IPS-20b (cell line): Measurements from ENCODE around the gene NFASC.

Source experiments
- H3K27ac ChIP-seq: one replicate; pipeline ENCODE4 v1.5.1; 2013; ENCODE audit warnings: low read length
- H3K27me3 ChIP-seq: 2 replicates; pipeline ENCODE4 v1.6.1; 2013; ENCODE audit warnings: mild to moderate bottlenecking, low read length, inconsistent platforms; ENCODE audit not compliant: insufficient read depth
- H3K36me3 ChIP-seq: 2 replicates; pipeline ENCODE4 v1.6.1; 2013; ENCODE audit warnings: low read depth, mild to moderate bottlenecking, inconsistent platforms, low read length, moderate library complexity; ENCODE audit not compliant: insufficient read depth
- H3K4me1 ChIP-seq: 2 replicates; pipeline ENCODE4 v1.6.1; 2013; ENCODE audit warnings: mild to moderate bottlenecking, control low read depth, inconsistent platforms, low read length, moderate library complexity; ENCODE audit not compliant: insufficient read depth
- H3K4me3 ChIP-seq: 2 replicates; pipeline ENCODE4 v1.5.1; 2013; ENCODE audit warnings: mild to moderate bottlenecking, low read length, inconsistent platforms
- H3K9ac ChIP-seq: 2 replicates; pipeline ENCODE4 v1.6.1; 2013; ENCODE audit warnings: low read depth, mild to moderate bottlenecking, inconsistent platforms, low read length, moderate library complexity
- H3K9me3 ChIP-seq: 2 replicates; pipeline ENCODE4 v1.6.1; 2013; ENCODE audit warnings: mild to moderate bottlenecking, low read depth, low read length, inconsistent platforms; ENCODE audit not compliant: insufficient read depth

NFASC gene

GRCh38 chr1:204859861-204860267 is 10.8 kb upstream of the NFASC start:
- Histone ChIP-seq H3K4me1 (peaks cover 7% of the 10 kb centered on the region; the same call in 1 of the 2 replicates), H3K9ac (no peak overlapping the region), H3K9me3 (no peaks in the 10 kb centered on the region), H3K27ac (no peak overlapping the region), H3K27me3 (no peaks in the 10 kb centered on the region), H3K36me3 (no peaks in the 10 kb centered on the region), H3K4me3 (no peak overlapping the region)

- H3K9me3 ChIP-seq: no peaks in the 10 kb centered on the region
- no peak overlapping the region for H3K27ac ChIP-seq
- no peaks in the 10 kb centered on the region for H3K27me3 ChIP-seq
- no peak overlapping the region for H3K4me3 ChIP-seq
- H3K36me3 ChIP-seq: no peaks in the 10 kb centered on the region
- no peak overlapping the region for H3K9ac ChIP-seq
- peaks cover 7% of the 10 kb centered on the region; the same call in 1 of the 2 replicates for H3K4me1 ChIP-seq
Measured at GRCh38 chr1:204863024-204863423, 7.6 kb upstream of the NFASC start.

- Histone ChIP-seq H3K4me3 (no peak overlapping the region), H3K36me3 (no peaks in the 10 kb centered on the region), H3K9me3 (no peaks in the 10 kb centered on the region), H3K27me3 (no peaks in the 10 kb centered on the region), H3K9ac (no peak overlapping the region), H3K4me1 (peaks cover 5% of the 10 kb centered on the region; the same call in 1 of the 2 replicates), H3K27ac (no peak overlapping the region)
Measured at GRCh38 chr1:204863730-204864129, 6.9 kb upstream of the NFASC start.

GRCh38 chr1:204866051-204866596 is 4.5 kb upstream of the NFASC start:
- peaks cover 4% of the 10 kb centered on the region; the same call in 1 of the 2 replicates for H3K4me1 ChIP-seq
- no peaks in the 10 kb centered on the region for H3K36me3 ChIP-seq
- no peak overlapping the region for H3K9ac ChIP-seq
- no peaks in the 10 kb centered on the region for H3K27me3 ChIP-seq
- H3K4me3 ChIP-seq: no peak overlapping the region
- H3K27ac ChIP-seq: no peak overlapping the region
- no peaks in the 10 kb centered on the region for H3K9me3 ChIP-seq

- peaks cover 4% of the 10 kb centered on the region; the same call in 1 of the 2 replicates for H3K4me1 ChIP-seq
Measured at GRCh38 chr1:204867203-204867602, 3.5 kb upstream of the NFASC start.

GRCh38 chr1:204867666-204868339 is 2.9 kb upstream of the NFASC start:
- Histone ChIP-seq H3K27me3 (no peaks in the 10 kb centered on the region), H3K9ac (no peak overlapping the region), H3K27ac (no peak overlapping the region), H3K4me1 (peaks cover 4% of the 10 kb centered on the region; the same call in 1 of the 2 replicates), H3K4me3 (no peak overlapping the region), H3K9me3 (no peaks in the 10 kb centered on the region), H3K36me3 (no peaks in the 10 kb centered on the region)

More at GRCh38 chr1:204867203-204867602, 3.5 kb upstream of the NFASC start:
- no peak overlapping the region for H3K9ac ChIP-seq
- no peaks in the 10 kb centered on the region for H3K9me3 ChIP-seq
- H3K36me3 ChIP-seq: no peaks in the 10 kb centered on the region
- H3K27ac ChIP-seq: no peak overlapping the region
- no peak overlapping the region for H3K4me3 ChIP-seq
- no peaks in the 10 kb centered on the region for H3K27me3 ChIP-seq

- H3K27me3 ChIP-seq: no peaks in the 10 kb centered on the region
- no peaks in the 10 kb centered on the region for H3K9me3 ChIP-seq
- H3K27ac ChIP-seq: no peak overlapping the region
- no peak overlapping the region for H3K4me3 ChIP-seq
- peaks cover 4% of the 10 kb centered on the region; the same call in 1 of the 2 replicates for H3K4me1 ChIP-seq
- no peaks in the 10 kb centered on the region for H3K36me3 ChIP-seq
- no peak overlapping the region for H3K9ac ChIP-seq
Measured at GRCh38 chr1:204868340-204868700, 2.3 kb upstream of the NFASC start.

- Histone ChIP-seq H3K4me1 (peaks cover 4% of the 10 kb centered on the region; the same call in 1 of the 2 replicates), H3K9me3 (no peaks in the 10 kb centered on the region), H3K27ac (no peak overlapping the region), H3K36me3 (no peaks in the 10 kb centered on the region), H3K9ac (no peak overlapping the region), H3K4me3 (no peak overlapping the region), H3K27me3 (no peaks in the 10 kb centered on the region)
Measured at GRCh38 chr1:204869097-204869496, 1.6 kb upstream of the NFASC start.

GRCh38 chr1:204871405-204872037 is 859 bp downstream of the NFASC start:
- Histone ChIP-seq H3K36me3 (no peaks in the 10 kb centered on the region), H3K4me3 (no peak overlapping the region), H3K27ac (no peak overlapping the region), H3K9ac (no peak overlapping the region), H3K27me3 (no peaks in the 10 kb centered on the region), H3K9me3 (no peaks in the 10 kb centered on the region), H3K4me1 (peaks cover 9% of the 10 kb centered on the region; the same call in 1 of the 2 replicates)

GRCh38 chr1:204872262-204872881 is 1.7 kb downstream of the NFASC start:
- Histone ChIP-seq H3K9ac (no peak overlapping the region), H3K4me3 (no peak overlapping the region), H3K9me3 (no peaks in the 10 kb centered on the region), H3K27ac (no peak overlapping the region), H3K27me3 (no peaks in the 10 kb centered on the region), H3K36me3 (no peaks in the 10 kb centered on the region), H3K4me1 (peaks cover 9% of the 10 kb centered on the region; the same call in 1 of the 2 replicates)

- Histone ChIP-seq H3K27me3 (no peaks in the 10 kb centered on the region), H3K4me1 (peaks cover 12% of the 10 kb centered on the region; the same call in 1 of the 2 replicates), H3K9ac (no peak overlapping the region), H3K36me3 (no peaks in the 10 kb centered on the region), H3K9me3 (no peaks in the 10 kb centered on the region), H3K27ac (no peak overlapping the region), H3K4me3 (no peak overlapping the region)
Measured at GRCh38 chr1:204873176-204873575, 2.5 kb downstream of the NFASC start.
